GM18951 (cell line): Measurements from ENCODE around the gene FOXP1.

Experiments used
- POLR2A ChIP-seq: IDR thresholded peaks from 4 replicates; pipeline ENCODE4 v1.6.1; 2011; ENCODE audit warnings: mild to moderate bottlenecking; ENCODE audit not compliant: insufficient read length, insufficient read depth; ENCODE audit errors: extremely low read depth
- in situ Hi-C: fragments of 300-500 bp; cut with MboI; formaldehyde crosslinking; loops from one replicate; pipeline ENCODE4 v1.12.0; 2022; ENCODE audit warnings: low sequenced_read_pairs, mixed read lengths, inconsistent platforms; ENCODE audit not compliant: unreplicated experiment

FOXP1 gene

GRCh38 chr3:71288269-71288930, 295.1 kb downstream of the FOXP1 start:
- in situ Hi-C loops, result no loop called here
- TF ChIP-seq POLR2A, result no peak

DNA sequence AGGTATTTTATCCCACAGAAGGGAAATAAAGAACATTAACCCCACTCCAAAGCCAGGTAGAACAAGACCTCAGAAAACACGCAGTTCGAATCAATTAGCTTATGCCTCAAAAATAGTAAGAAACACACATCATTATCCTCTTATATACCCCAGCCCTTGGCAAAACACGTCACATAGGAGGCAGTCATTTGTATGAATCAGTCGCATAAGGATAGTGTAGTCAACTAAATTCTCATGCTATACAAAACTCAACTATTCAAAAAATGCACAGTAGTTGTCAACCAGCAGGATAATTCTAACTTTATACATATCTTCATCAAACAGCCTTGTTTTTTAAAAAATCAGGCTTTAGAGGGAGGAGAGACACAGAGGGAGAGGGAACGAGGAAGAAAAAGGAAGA, 298.4 kb downstream of the FOXP1 start:
- in situ Hi-C loops, result no loop called here
- no peak for TF ChIP-seq POLR2A

DNA sequence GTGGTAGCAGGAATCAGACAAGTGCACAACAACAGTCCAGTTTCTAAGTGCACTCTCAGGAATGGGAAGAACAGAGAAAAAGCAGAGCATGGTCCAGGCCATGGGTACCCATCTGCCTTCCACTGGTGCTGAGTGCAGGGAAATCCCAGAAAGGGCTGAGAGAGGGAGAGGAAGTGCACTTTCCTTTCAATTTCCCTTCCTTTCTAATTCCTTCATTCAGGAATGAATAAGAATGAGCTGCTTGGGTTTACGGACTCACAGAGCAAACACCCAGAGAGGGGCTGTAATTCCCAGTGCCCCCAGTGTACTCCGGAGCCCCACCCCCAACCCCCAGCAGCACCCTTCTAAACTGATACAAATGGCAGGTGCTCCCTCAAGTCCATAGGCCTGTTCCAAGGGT, 300.6 kb downstream of the FOXP1 start:
- in situ Hi-C loops, result no loop called here
- TF ChIP-seq POLR2A, result no peak

GRCh38 chr3:71281280-71281679, 302.2 kb downstream of the FOXP1 start:
- in situ Hi-C loops, result no loop called here
- TF ChIP-seq POLR2A, result no peak

- in situ Hi-C loops, result no loop called here
- TF ChIP-seq POLR2A, result no peak
Measured at GRCh38 chr3:71277341-71277740, 306.2 kb downstream of the FOXP1 start.

GRCh38 chr3:71276531-71276930, 307.0 kb downstream of the FOXP1 start:
- in situ Hi-C loops, result no loop called here
- TF ChIP-seq POLR2A, result no peak

GRCh38 chr3:71273453-71273852, 310.1 kb downstream of the FOXP1 start:
- no peak for TF ChIP-seq POLR2A
- in situ Hi-C loops, result no loop called here

DNA sequence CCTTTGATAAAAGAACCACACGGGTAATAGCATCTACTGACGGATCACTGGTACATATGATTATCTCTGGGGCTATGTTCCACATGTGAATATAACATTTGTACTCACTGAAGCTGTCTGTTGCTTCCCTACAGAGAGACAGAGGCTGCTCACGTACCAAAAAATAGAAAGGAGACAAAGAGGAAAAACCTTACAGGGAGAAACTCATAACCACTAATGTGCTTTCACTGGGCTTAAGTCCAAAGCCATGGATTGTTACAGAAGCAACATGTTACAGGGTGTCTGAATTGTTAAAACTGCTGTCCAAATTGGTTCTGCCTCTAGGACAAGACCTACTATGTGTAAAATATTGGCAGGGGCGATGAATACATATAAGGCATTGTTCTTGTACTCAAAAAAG, 311.9 kb downstream of the FOXP1 start:
- no peak for TF ChIP-seq POLR2A
- in situ Hi-C loops, result no loop called here

DNA sequence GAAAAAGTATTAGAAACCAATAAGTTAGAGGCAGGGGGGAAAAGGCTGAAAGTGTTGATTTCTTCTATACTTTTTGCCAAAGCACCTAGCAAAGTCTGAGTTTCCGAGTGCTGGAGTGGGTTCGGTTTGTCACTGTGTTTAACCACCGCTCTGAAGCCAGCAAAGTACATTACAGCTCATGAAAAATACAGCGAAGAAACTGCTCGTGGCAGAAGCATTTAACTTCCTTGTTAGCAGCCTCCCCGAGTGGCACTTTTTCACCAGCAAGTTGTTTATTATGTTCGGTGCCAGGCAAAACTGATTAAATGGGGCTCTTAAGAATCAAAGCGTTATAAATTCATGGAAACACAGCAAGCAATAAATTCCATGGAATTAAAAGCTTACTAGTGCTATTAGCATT, 313.6 kb downstream of the FOXP1 start:
- in situ Hi-C loops, result no loop called here
- no peak for TF ChIP-seq POLR2A

- no peak for TF ChIP-seq POLR2A
- in situ Hi-C loops, result no loop called here
Measured at GRCh38 chr3:71268462-71268999, 315.0 kb downstream of the FOXP1 start.

DNA sequence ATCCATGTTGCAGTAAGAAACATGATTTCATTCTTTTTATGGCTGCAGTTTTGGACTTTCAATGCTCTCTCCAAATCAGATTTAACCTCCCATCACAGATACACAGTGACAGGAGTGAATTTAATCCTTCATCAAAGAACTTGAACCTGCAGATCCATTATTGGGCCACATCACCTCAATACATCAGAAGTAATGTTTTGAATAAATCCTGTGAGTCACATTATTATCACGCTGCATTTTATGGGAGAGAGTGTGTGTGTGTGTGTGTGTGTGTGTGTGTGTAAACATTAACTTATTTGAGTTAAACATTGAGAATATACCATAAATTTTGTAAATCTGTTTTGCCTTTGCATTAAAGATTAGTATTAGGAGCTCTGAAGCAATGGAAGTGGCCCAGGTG, 316.7 kb downstream of the FOXP1 start:
- no peak for TF ChIP-seq POLR2A
- in situ Hi-C loops, result no loop called here

GRCh38 chr3:71265365-71265915, 318.1 kb downstream of the FOXP1 start:
- in situ Hi-C loops, result no loop called here

DNA sequence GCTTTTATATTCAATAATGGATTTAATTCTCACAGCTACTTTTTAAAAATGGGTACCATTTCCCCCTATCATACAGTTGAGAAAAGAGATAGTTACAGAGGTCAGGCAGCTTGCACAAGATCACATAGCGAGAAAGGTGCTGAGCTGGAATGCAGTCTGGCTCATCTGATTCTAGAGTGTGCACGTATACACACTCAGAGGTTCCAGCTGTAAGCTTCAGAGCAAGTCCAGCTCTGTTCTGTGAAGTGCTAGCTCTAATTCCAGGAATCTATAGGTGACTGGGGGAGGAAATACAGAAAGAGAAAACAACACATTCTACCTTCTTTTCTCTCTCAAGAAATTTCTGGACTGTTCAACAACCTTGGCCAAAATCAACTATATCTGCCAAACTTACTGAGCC, 318.7 kb downstream of the FOXP1 start:
- no peak for TF ChIP-seq POLR2A
- in situ Hi-C loops, result no loop called here

More at GRCh38 chr3:71265365-71265915, 318.1 kb downstream of the FOXP1 start:
- no peak for TF ChIP-seq POLR2A
